SH-SY5Y (cell line): ENCODE measurements around the gene TMEM164.

Experiments used
- GATA2 ChIP-seq: IDR thresholded peaks from 2 replicates; pipeline ENCODE4 v1.6.1; 2011; ENCODE audit warnings: mild to moderate bottlenecking, low read depth, low read length
- GATA3 ChIP-seq: IDR thresholded peaks from 2 replicates; pipeline ENCODE4 v1.6.1; 2011; ENCODE audit warnings: low read depth, mild to moderate bottlenecking, low read length, moderate library complexity

- TF ChIP-seq GATA2 (no peak), GATA3 (no peak)
Observed at GRCh38 chrX:110066488-110067225, 63.7 kb downstream of the TMEM164 start.
